ENCODE results near the gene PTBP3. TPM values are rescaled to one million over a fixed set of nuclear protein-coding genes. Genes with fewer than 3 reads are reported as not detected.
A peak's percentile ranks its signal among the peaks of the same experiment; 100 is the strongest.
"Not testable (repeated sequence)": the region's sequence is repeated elsewhere in the genome, so short reads cannot be mapped to it uniquely, and the experiment has no call there.

PTBP3 gene
- 100 to 1,000 TPM; 152 to 186 TPM for total RNA-seq

- DNase-seq = peak; percentile 89
- H3K9me3 Mint-ChIP-seq (ENCODE audit: low read depth) = no peaks in the 10 kb centered on the region
- ATAC-seq = peak; percentile 65
- H3K27me3 Mint-ChIP-seq = no peaks in the 10 kb centered on the region
- peaks cover 9% of the 10 kb centered on the region for H3K36me3 Mint-ChIP-seq
- CTCF ChIA-PET = interaction anchor here (0.5 to 3.6 kb wide), 18 partner anchors 11 to 381 kb away, joined by 3 to 27 read pairs (median 5); partner anchors contain the start of gene SUSD1
- H3K4me3 Mint-ChIP-seq = peak within 1 kb of the TSS; percentile 94
- H3K4me1 Mint-ChIP-seq = peaks cover 34% of the 10 kb centered on the region
- peak within 1 kb of the TSS; percentile 98 for H3K27ac Mint-ChIP-seq
These were observed at the start of gene PTBP3 for GRCh38 chr9:112332977-112333638. Gene PTBP3, minus strand, starts transcription at chr9:112333619. Its CDS starts 35,754 bp downstream, at chr9:112297865.

- Mint-ChIP-seq H3K27ac (no peak overlapping the region), H3K4me1 (peaks cover 51% of the 10 kb centered on the region), H3K27me3 (no peaks in the 10 kb centered on the region), H3K9me3 (ENCODE audit: low read depth) (no peaks in the 10 kb centered on the region), H3K4me3 (no peak overlapping the region), H3K36me3 (peaks cover 3% of the 10 kb centered on the region)
- DNase-seq (no peak), ATAC-seq (no peak)
- CTCF ChIA-PET = no interaction called here
These were observed 49.3 kb upstream of the PTBP3 start for GRCh38 chr9:112382501-112383364.

- Mint-ChIP-seq H3K36me3 (peaks cover 3% of the 10 kb centered on the region), H3K27ac (no peak overlapping the region), H3K4me3 (no peak overlapping the region), H3K9me3 (ENCODE audit: low read depth) (no peaks in the 10 kb centered on the region), H3K4me1 (peaks cover 52% of the 10 kb centered on the region), H3K27me3 (no peaks in the 10 kb centered on the region)
- CTCF ChIA-PET = no interaction called here
- ATAC-seq (no peak), DNase-seq (no peak)
These were observed 48.6 kb upstream of the PTBP3 start for GRCh38 chr9:112382066-112382465.

- Mint-ChIP-seq H3K9me3 (ENCODE audit: low read depth) (no peaks in the 10 kb centered on the region), H3K27ac (peak overlapping the region; percentile 99), H3K4me3 (peak overlapping the region; percentile 90), H3K4me1 (peaks cover 53% of the 10 kb centered on the region), H3K36me3 (peaks cover 9% of the 10 kb centered on the region), H3K27me3 (no peaks in the 10 kb centered on the region)
- DNase-seq (no peak), ATAC-seq (no peak)
- CTCF ChIA-PET = interaction anchor here (1.1 to 2.2 kb wide), 2 partner anchors 287 to 338 kb away, joined by 4 to 11 read pairs; partner anchors contain the start of gene INIP
These were observed 47.4 kb upstream of the PTBP3 start for GRCh38 chr9:112380825-112381221.

GRCh38 chr9:112380102-112380824 lies 46.8 kb upstream of the PTBP3 start, which contains the start of gene HSDL2:
Gene HSDL2, plus strand, starts transcription at chr9:112380108. Its CDS starts 56 bp downstream, at chr9:112380164.
- no peaks in the 10 kb centered on the region for H3K27me3 Mint-ChIP-seq
- DNase-seq = peak; percentile 61

GRCh38 chr9:112379177-112380101 lies 46.0 kb upstream of the PTBP3 start:
- Mint-ChIP-seq H3K4me1 (peaks cover 50% of the 10 kb centered on the region), H3K4me3 (peak overlapping the region; percentile 90), H3K27ac (peak overlapping the region; percentile 99), H3K27me3 (no peaks in the 10 kb centered on the region), H3K9me3 (ENCODE audit: low read depth) (no peaks in the 10 kb centered on the region), H3K36me3 (peaks cover 18% of the 10 kb centered on the region)
- DNase-seq = peak; percentile 99
- CTCF ChIA-PET = interaction anchor here (0.6 to 2.9 kb wide), 19 partner anchors 10 to 413 kb away, joined by 3 to 18 read pairs (median 4); partner anchors contain the start of genes INIP, KIAA1958 and PTBP3
- ATAC-seq = peak; percentile 93

More at GRCh38 chr9:112380102-112380824, 46.8 kb upstream of the PTBP3 start, which contains the start of gene HSDL2:
- CTCF ChIA-PET = interaction anchor here (0.9 to 2.9 kb wide), 14 partner anchors 14 to 338 kb away, joined by 3 to 18 read pairs (median 4); partner anchors contain the start of genes INIP and KIAA1958
- ATAC-seq = no peak
- Mint-ChIP-seq H3K4me3 (peak within 1 kb of the TSS; percentile 90), H3K27ac (peak within 1 kb of the TSS; percentile 99), H3K4me1 (peaks cover 53% of the 10 kb centered on the region), H3K9me3 (ENCODE audit: low read depth) (no peaks in the 10 kb centered on the region), H3K36me3 (peaks cover 13% of the 10 kb centered on the region)

- no peaks in the 10 kb centered on the region for H3K27me3 Mint-ChIP-seq
- no peaks in the 10 kb centered on the region for H3K9me3 Mint-ChIP-seq (ENCODE audit: low read depth)
- H3K4me1 Mint-ChIP-seq = peaks cover 49% of the 10 kb centered on the region
- DNase-seq = peak; percentile 47
- CTCF ChIA-PET = interaction anchor here (0.9 to 2.9 kb wide), 16 partner anchors 9 to 414 kb away, joined by 3 to 18 read pairs (median 4); partner anchors contain the start of genes INIP, KIAA1958 and PTBP3
- peak; percentile 0 for ATAC-seq
- peak overlapping the region; percentile 90 for H3K4me3 Mint-ChIP-seq
- peaks cover 25% of the 10 kb centered on the region for H3K36me3 Mint-ChIP-seq
- H3K27ac Mint-ChIP-seq = peak overlapping the region; percentile 99
These were observed 45.1 kb upstream of the PTBP3 start for GRCh38 chr9:112378328-112379176.

- peaks cover 28% of the 10 kb centered on the region for H3K36me3 Mint-ChIP-seq
- CTCF ChIA-PET = interaction anchor here (1.0 to 2.9 kb wide), 8 partner anchors 11 to 340 kb away, joined by 3 to 18 read pairs (median 6); partner anchors contain the start of gene INIP
- H3K4me3 Mint-ChIP-seq = peak overlapping the region; percentile 90
- peak overlapping the region; percentile 99 for H3K27ac Mint-ChIP-seq
- no peak for ATAC-seq
- no peaks in the 10 kb centered on the region for H3K9me3 Mint-ChIP-seq (ENCODE audit: low read depth)
- H3K27me3 Mint-ChIP-seq = no peaks in the 10 kb centered on the region
- peaks cover 47% of the 10 kb centered on the region for H3K4me1 Mint-ChIP-seq
- no peak for DNase-seq
These were observed 44.4 kb upstream of the PTBP3 start for GRCh38 chr9:112377684-112378327.

- peaks cover 3% of the 10 kb centered on the region for H3K9me3 Mint-ChIP-seq (ENCODE audit: low read depth)
- peaks cover 41% of the 10 kb centered on the region for H3K4me1 Mint-ChIP-seq
- H3K36me3 Mint-ChIP-seq = peaks cover 31% of the 10 kb centered on the region
- CTCF ChIA-PET = interaction anchor here (1.0 to 1.5 kb wide), 3 partner anchors 11 to 341 kb away, joined by 3 to 4 read pairs (median 4); partner anchors contain the start of gene INIP
- peak overlapping the region; percentile 56 for H3K27ac Mint-ChIP-seq
- ATAC-seq (no peak), DNase-seq (peak; percentile 44)
- peak overlapping the region; percentile 90 for H3K4me3 Mint-ChIP-seq
- no peaks in the 10 kb centered on the region for H3K27me3 Mint-ChIP-seq
These were observed 43.7 kb upstream of the PTBP3 start for GRCh38 chr9:112377087-112377486.

- Mint-ChIP-seq H3K4me3 (no peak overlapping the region), H3K9me3 (ENCODE audit: low read depth) (peaks cover 6% of the 10 kb centered on the region), H3K27me3 (no peaks in the 10 kb centered on the region), H3K4me1 (peaks cover 30% of the 10 kb centered on the region), H3K36me3 (peaks cover 36% of the 10 kb centered on the region), H3K27ac (no peak overlapping the region)
- CTCF ChIA-PET = no interaction called here
- no peak for DNase-seq
- ATAC-seq = no peak
These were observed 41.9 kb upstream of the PTBP3 start for GRCh38 chr9:112375361-112375760.

GRCh38 chr9:112374232-112374631 lies 40.8 kb upstream of the PTBP3 start:
- H3K27me3 Mint-ChIP-seq, ATAC-seq, DNase-seq, H3K4me3 Mint-ChIP-seq, H3K27ac Mint-ChIP-seq, CTCF ChIA-PET: not testable (repeated sequence)
- H3K4me1 Mint-ChIP-seq = peaks cover 29% of the 10 kb centered on the region
- H3K9me3 Mint-ChIP-seq (ENCODE audit: low read depth) = peaks cover 14% of the 10 kb centered on the region
- H3K36me3 Mint-ChIP-seq = peaks cover 36% of the 10 kb centered on the region
